Bone marrow (tissue), 2 donors: ENCODE measurements around the gene GARIN6.
"Not testable (repeated sequence)": the region's sequence is repeated elsewhere in the genome, so short reads cannot be mapped to it uniquely, and the experiment has no call there.

Experiments used
- DNase-seq, 2 donors: peaks; one replicate each; lab custom pipeline; 2025; lab: John Stamatoyannopoulos, UW

The GARIN6 gene

GRCh38 chr12:99647453-99647852 lies at the start of gene GARIN6:
TSS of gene GARIN6 (plus strand) at chr12:99647753. CDS start at chr12:99648175, 422 bp downstream.
- no peak for DNase-seq

- no peak for DNase-seq
These were observed 48.8 kb upstream of the GARIN6 start for GRCh38 chr12:99598785-99599184.

GRCh38 chr12:99600388-99600787 lies 47.2 kb upstream of the GARIN6 start:
- no peak for DNase-seq

DNA sequence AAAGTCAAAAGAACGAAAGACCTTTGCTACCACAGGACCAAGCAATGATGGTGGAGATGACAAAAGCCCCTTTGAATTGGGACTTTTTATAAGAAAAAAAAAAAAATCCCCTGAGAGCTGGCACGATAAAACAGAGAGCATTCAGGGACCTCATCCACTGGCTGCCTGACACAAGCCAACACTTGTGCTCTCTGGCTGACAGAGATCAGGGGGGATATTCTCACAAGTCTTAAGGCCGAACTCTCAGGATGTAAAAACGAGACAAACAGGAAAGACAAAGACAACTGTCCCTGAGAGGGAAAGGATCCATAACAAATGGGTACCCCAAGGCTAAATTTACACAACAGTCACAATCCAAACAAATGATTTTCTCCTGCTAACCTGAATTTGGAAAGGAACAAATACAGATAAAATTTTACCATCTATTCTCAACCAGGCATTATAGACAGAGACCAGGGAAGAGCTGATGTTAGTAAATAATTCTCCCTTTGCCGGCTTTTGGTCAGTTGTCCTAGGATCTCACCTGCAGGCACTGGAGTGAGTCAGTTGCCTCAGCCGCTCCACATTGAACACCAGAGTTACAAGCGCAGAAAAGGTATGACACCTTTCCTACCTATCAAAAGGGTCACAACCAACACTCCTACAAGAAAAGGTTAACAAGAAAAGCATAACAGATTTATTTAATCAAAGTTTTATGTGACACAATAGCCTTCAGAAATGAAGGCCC lies 37.9 kb upstream of the GARIN6 start:
- no peak for DNase-seq

GRCh38 chr12:99611117-99611516 lies 36.4 kb upstream of the GARIN6 start:
- DNase-seq, result no peak

GRCh38 chr12:99611599-99611998 lies 36.0 kb upstream of the GARIN6 start:
- DNase-seq, result no peak

GRCh38 chr12:99618657-99619056 lies 28.9 kb upstream of the GARIN6 start:
- no peak for DNase-seq

DNA sequence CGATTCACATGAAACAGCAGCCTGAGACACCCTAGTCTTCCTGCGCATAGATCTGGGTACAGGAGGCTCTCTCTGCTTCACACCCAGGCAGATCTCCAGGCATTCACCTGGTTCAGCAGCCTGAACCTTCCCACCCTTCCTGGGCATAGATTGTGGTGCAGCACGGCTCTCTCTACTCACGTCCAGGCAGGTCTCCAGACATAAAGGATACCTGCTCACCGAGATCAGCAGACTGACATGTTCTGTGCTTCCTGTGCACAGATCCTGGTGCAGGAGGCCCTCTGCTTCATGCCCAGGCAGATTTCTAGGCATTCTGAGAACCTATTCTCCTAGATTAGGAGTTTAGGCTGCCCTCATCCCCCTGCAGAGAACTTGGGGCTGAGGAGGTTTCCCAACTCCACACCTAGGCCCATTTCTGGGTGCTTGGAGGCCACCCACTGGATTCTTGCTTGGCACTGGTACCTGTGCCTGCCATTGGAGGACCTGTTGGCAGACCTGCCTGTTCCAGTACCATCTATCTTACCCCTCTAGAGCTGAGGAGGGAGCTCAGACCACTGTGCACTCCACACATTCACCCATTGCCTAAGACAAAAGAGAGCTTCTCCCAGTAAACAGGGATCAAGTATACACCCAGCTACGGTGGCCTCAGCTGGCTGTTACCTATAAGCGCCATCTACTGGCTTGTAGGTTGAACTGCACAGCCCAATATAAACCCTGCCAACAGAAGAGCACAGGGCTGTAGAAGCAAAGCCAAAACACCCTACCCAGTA lies 28.0 kb upstream of the GARIN6 start:
- DNase-seq, result peak in 1 of 2 donors; percentile 5

DNA sequence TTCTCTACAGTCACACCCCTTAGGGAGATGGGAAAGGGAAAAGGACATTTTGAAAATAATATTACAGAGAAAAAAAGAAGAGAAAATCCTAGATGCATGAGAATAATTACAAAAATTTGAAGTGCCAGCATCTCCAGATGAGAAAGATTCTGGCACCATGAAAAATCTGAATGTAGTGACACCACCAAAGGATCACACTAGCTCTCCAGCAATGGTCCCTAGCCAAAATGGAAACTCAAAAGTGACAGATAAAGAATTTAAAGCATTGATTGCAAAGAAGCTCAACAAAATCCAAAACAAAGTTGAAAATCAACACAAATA lies 27.4 kb upstream of the GARIN6 start:
- no peak for DNase-seq

DNA sequence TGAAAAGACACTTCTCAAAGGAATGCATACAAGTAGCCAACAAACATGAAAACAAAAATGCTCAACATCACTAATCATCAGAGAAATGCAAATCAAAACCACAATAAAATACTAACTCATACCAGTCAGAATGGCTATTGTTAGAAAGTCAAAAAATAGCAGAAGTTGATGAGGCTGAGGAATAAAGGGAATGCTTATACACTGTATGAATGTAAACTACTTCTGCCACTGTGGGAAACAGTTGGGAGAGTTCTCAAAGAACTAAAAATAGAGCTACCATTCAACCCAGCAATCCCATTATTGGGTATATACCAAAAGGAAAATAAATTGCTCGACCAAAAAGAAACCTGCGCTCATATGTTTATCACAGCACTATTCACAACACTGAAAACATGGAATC lies 23.0 kb upstream of the GARIN6 start:
- not testable (repeated sequence) for DNase-seq

DNA sequence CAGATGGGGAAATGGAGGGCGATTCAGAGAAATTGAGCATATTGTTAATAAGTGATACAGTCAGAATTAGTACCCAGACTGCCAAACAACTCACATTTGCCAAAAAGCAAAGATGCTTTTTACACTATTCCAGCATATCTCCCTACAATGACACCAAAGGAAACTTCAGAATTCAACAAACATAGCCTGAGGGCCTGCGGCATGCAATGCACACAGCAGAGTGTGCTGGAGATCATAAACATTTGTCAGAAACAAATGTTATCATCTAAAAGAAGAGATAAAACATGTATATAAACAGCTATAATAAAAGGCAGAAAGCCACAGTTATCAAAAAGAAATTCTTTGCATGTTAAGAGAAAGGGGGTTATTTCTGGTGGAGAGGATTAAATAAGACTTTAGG lies 20.1 kb upstream of the GARIN6 start:
- no peak for DNase-seq

DNA sequence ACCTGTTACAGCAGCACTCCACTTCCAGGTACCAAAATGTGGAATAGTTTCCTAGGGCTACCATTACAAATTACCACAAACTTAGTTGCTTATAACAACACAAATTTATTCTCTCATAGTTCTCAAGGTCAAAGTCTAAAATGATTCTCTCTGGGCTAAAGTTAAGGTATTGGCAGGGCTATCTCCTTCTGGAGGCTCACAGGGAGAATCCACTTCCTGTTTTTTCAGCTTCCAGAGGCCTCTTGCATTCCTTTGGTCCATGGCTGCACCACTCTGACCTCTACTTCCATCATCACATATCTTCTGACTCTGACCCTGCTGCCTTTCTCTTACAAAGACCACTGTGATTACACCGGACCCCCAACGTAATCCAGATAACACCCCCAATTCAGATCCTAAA lies 2.9 kb upstream of the GARIN6 start:
- no peak for DNase-seq

- no peak for DNase-seq
These were observed 630 bp downstream of the GARIN6 start for GRCh38 chr12:99648183-99648582.

DNA sequence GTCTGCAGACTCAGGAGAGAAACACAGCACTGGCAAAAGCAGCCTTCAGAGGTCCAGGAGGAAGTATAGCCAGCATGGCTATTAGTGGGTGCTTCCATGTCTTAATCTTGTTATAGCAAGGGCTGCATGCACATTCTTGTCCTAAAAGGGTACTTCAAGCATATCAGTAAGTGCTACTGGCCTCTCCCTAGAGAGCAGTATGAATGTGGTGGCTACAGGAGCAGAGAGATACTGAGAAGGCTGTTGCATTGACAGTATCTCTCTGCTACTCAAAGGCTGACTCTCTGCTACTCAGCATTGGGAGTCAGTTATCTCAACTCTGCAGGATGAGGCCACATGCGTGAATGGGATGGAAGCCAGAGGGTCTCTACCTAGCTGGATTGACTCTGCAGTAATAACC lies 2.0 kb downstream of the GARIN6 start:
- no peak for DNase-seq

- no peak for DNase-seq
These were observed 11.3 kb downstream of the GARIN6 start for GRCh38 chr12:99658671-99659349.

GRCh38 chr12:99670635-99671034 lies 23.1 kb downstream of the GARIN6 start:
- DNase-seq, result no peak

GRCh38 chr12:99680276-99680675 lies 32.7 kb downstream of the GARIN6 start:
- no peak for DNase-seq

- no peak for DNase-seq
These were observed 38.6 kb downstream of the GARIN6 start for GRCh38 chr12:99686142-99686541.

DNA sequence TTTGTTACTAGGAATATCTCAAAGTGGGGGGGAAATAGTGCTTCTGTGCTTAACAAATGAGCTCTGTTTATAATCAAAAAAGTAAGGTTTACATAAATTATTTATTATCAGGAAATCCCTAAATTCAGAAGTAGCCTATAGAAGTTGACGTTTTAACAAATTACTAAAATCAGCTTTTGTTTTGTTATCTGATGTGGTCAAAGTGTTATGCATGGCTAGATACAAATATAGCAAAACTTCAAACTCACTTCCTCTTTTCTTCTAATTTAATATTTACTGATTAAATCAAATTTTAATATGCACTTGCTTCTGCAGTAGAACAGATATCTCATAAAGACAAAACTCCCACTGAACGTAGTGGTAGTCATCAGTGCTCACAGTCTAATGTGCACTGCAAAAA lies 47.5 kb downstream of the GARIN6 start:
- no peak for DNase-seq
